Measurements from ENCODE around the gene ISYNA1. TPM values are rescaled to one million over a fixed set of nuclear protein-coding genes. Genes with fewer than 3 reads are reported as not detected.
A peak's percentile ranks its signal among the peaks of the same experiment; 100 is the strongest.

The ISYNA1 gene
- total and polyA plus RNA-seq, 10 of the 15 experiments (the other 5 are each of a cell fraction or from before 2014, with no cell fraction given): 1.9 to 37.0 (median 9.1) TPM

GRCh38 chr19:18388100-18388959 lies 49.6 kb downstream of the ISYNA1 start:
- ChIA-PET POLR2A (interaction anchor here (0.5 to 2.5 kb wide), 8 partner anchors 9 to 120 kb away, joined by 3 to 15 read pairs (median 4); partner anchors contain the start of genes JUND and LRRC25), SMC1A (ENCODE audit: uncharacterized antibody, unreplicated experiment) (interaction anchor here (0.8 to 4.7 kb wide), 17 partner anchors 9 to 65 kb away, joined by 3 to 60 read pairs (median 4); partner anchors contain the start of genes LRRC25 and SSBP4), CTCF (interaction anchor here (0.7 to 9.4 kb wide), 30 partner anchors 8 to 531 kb away, joined by 3 to 144 read pairs (median 4); partner anchors contain the start of genes COPE, DDX49, LRRC25 and SSBP4), RAD21 (ENCODE audit: unreplicated experiment) (interaction anchor here (0.6 to 5.5 kb wide), 12 partner anchors 11 to 240 kb away, joined by 3 to 63 read pairs (median 4); partner anchors contain the start of genes LSM4 and SSBP4)
- Histone ChIP-seq H3K4me2 (ENCODE audit: control insufficient read depth, insufficient read depth) (peak overlapping the region; percentile 87), H3K36me3 (ENCODE audit: control insufficient read depth in 2 of 2, insufficient read depth in 2 of 2, low read length in 1 of 2) (no peaks in the 10 kb centered on the region), H3K4me3 (peak overlapping the region; percentile 50; the same call in 1 of the 2 replicates), H3K27ac (ENCODE audit: control insufficient read depth, insufficient read depth) (no peak overlapping the region), H4K20me1 (ENCODE audit: control insufficient read depth, insufficient read depth) (no peaks in the 10 kb centered on the region), H3K9ac (ENCODE audit: control insufficient read depth, insufficient read depth, low read length) (peak overlapping the region; percentile 35; the same call in 1 of the 2 replicates), H3K9me3 (replicated peaks; ENCODE audit: control insufficient read depth, insufficient read depth, low read length) (no peaks in the 10 kb centered on the region; the same call in 2 of the 3 replicates), H2AFZ (ENCODE audit: control insufficient read depth, low read depth, low read length) (peak overlapping the region; percentile 71), H3K27me3 (replicated peaks in 1 of 2; ENCODE audit: control insufficient read depth in 2 of 2, insufficient read depth in 2 of 2, low read length in 1 of 2) (peaks cover 0 to 3% of the 10 kb centered on the region in 2 experiments; a peak in 3 of 4 replicates), H3K4me1 (ENCODE audit: control insufficient read depth, insufficient read depth, low read length) (peaks cover 16% of the 10 kb centered on the region), H3K79me2 (ENCODE audit: control insufficient read depth, insufficient read depth, low read length) (no peaks in the 10 kb centered on the region)
- no TSS peak for BruUV-seq (replicated peaks)
- WGBS (ENCODE audit: insufficient coverage, insufficient replicate concordance, low lambda C conversion rate, missing lambda C conversion rate): 7% methylated on average over 86 of the region's 86 CpGs
- intact Hi-C loops (cut with micrococcal nuclease; ENCODE audit: unreplicated experiment) (loop anchor here (1.0 kb wide), 1 partner anchor 20 kb away; no protein-coding TSS in a partner anchor), in situ Hi-C loops (cut with MboI) (no loop called here)
- DNase-seq (ENCODE audit: low read depth, low spot score): peak; percentile 60
- ATAC-seq: peak; percentile 94
- FAIRE-seq: no peak
- peak; percentile 65; the same call in 1 of the 2 replicates for TF ChIP-seq PAX5 (IDR thresholded peaks at IDR 0.05; ENCODE audit: borderline replicate concordance, low read depth, low read length)
- no peak for TF ChIP-seq NFYB (IDR thresholded peaks at IDR 0.05; ENCODE audit: insufficient read depth, low read depth, low read length)
- 0 out of 2 replicates have a peak, but pooled peaks have one; percentile 36 for TF ChIP-seq ZBED1 (IDR thresholded peaks at IDR 0.05; ENCODE audit: borderline replicate concordance)
- TF ChIP-seq LARP7 (IDR thresholded peaks at IDR 0.05): peak; percentile 85
- peak; percentile 47; the same call in 1 of the 2 replicates for TF ChIP-seq NR2F1 (conservative IDR thresholded peaks at IDR 0.05)
- TF ChIP-seq MYC (IDR thresholded peaks at IDR 0.05; ENCODE audit: insufficient read depth, insufficient read length, insufficient replicate concordance, low read length, severe bottlenecking): peak; percentile 65
- peak; percentile 13 for TF ChIP-seq PBX3 (IDR thresholded peaks at IDR 0.05; ENCODE audit: insufficient replicate concordance, low read depth, low read length)
- TF ChIP-seq RFX5 (IDR thresholded peaks at IDR 0.05; ENCODE audit: low read depth, low read length): no peak
- TF ChIP-seq ZBTB33 (IDR thresholded peaks at IDR 0.05): peak; percentile 75
- TF ChIP-seq TBL1XR1 (IDR thresholded peaks at IDR 0.05; ENCODE audit: low read depth, low read length): peak; percentile 56
- TF ChIP-seq ZNF207 (IDR thresholded peaks at IDR 0.05; ENCODE audit: borderline replicate concordance): no peak
- 0 out of 2 replicates have a peak, but pooled peaks have one; percentile 44 for TF ChIP-seq NKRF (conservative IDR thresholded peaks at IDR 0.05)
